ENCODE data around the gene CORO6. TPM values are rescaled to one million over a fixed set of nuclear protein-coding genes. Genes with fewer than 3 reads are reported as not detected.

The CORO6 gene
- total and polyA plus RNA-seq, 5 donors from 2014 or later, result 0.15 to 4.3 (median 0.45) TPM; not detected in 1

- Mint-ChIP-seq H3K27ac (peak overlapping the region; percentile 56 to 90 (median 67)), H3K4me1 (peaks cover 17 to 39% (median 29%) of the 10 kb centered on the region in 4 donors), H3K4me3 (no peak overlapping the region), H3K36me3 (peaks cover 31% of the 10 kb centered on the region), H3K9me3 (no peaks in the 10 kb centered on the region), H3K27me3 (no peaks in the 10 kb centered on the region)
- no peak overlapping the region for H3K27ac ChIP-seq (ENCODE audit: insufficient read depth, low read length, poor library complexity, severe bottlenecking)
- ATAC-seq (ENCODE audit: low read depth in 2 of 2), result peak in 1 of 2 donors; percentile 15
- H3K36me3 ChIP-seq (ENCODE audit: control insufficient read depth, insufficient read depth, low read length), result peaks cover 52% of the 10 kb centered on the region
- DNase-seq, result no peak
- no peaks in the 10 kb centered on the region for H3K4me1 ChIP-seq (ENCODE audit: control insufficient read depth, insufficient read depth, low read length, poor library complexity, severe bottlenecking)
- H3K4me3 ChIP-seq (ENCODE audit: low read depth, low read length), result no peak overlapping the region
- no peaks in the 10 kb centered on the region for H3K9me3 ChIP-seq (ENCODE audit: control insufficient read depth in 2 of 2, low read length in 2 of 2)
- no peaks in the 10 kb centered on the region for H3K27me3 ChIP-seq (ENCODE audit: control insufficient read depth, insufficient read depth, low read length)
Measured at GRCh38 chr17:29630630-29631193, 8.0 kb upstream of the CORO6 start.

GRCh38 chr17:29629839-29630238, 7.1 kb upstream of the CORO6 start:
- DNase-seq (no peak), ATAC-seq (ENCODE audit: low read depth in 2 of 2) (no peak)
- H3K27ac ChIP-seq (ENCODE audit: insufficient read depth, low read length, poor library complexity, severe bottlenecking), result no peak overlapping the region
- peaks cover 50% of the 10 kb centered on the region for H3K36me3 ChIP-seq (ENCODE audit: control insufficient read depth, insufficient read depth, low read length)
- H3K36me3 Mint-ChIP-seq, result peaks cover 28% of the 10 kb centered on the region
- H3K27ac Mint-ChIP-seq, result peak overlapping the region in 1 of 3 donors; percentile 56
- no peaks in the 10 kb centered on the region for H3K9me3 ChIP-seq (ENCODE audit: control insufficient read depth in 2 of 2, low read length in 2 of 2)
- H3K27me3 ChIP-seq (ENCODE audit: control insufficient read depth, insufficient read depth, low read length), result no peaks in the 10 kb centered on the region
- no peaks in the 10 kb centered on the region for H3K4me1 ChIP-seq (ENCODE audit: control insufficient read depth, insufficient read depth, low read length, poor library complexity, severe bottlenecking)
- peaks cover 20 to 48% (median 31%) of the 10 kb centered on the region in 4 donors for H3K4me1 Mint-ChIP-seq
- H3K27me3 Mint-ChIP-seq, result no peaks in the 10 kb centered on the region
- no peak overlapping the region for H3K4me3 Mint-ChIP-seq
- no peaks in the 10 kb centered on the region for H3K9me3 Mint-ChIP-seq
- H3K4me3 ChIP-seq (ENCODE audit: low read depth, low read length), result no peak overlapping the region

DNA sequence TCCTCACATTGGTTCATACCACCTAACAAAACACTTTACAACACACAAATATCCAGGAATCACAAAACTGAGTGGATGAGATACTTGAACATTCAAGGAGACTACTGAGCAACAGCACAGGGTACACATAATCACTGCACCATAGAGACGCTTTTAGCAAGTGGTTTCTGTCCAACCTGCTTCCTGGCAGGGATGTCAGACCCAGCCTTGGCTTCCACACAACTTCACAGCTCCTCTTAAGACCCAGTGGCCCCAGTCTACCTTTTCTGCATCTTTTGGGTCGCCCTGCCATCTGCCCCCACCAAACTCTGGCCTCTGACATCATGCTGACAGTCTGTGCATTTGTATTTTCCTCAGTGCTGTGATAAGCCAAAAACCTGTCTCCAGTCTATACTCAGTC, 5.9 kb upstream of the CORO6 start:
- H3K27ac ChIP-seq (ENCODE audit: insufficient read depth, low read length, poor library complexity, severe bottlenecking), result no peak overlapping the region
- Mint-ChIP-seq H3K4me1 (peaks cover 20 to 54% (median 32%) of the 10 kb centered on the region in 4 donors), H3K27ac (peak overlapping the region; percentile 15 to 71 (median 69)), H3K4me3 (no peak overlapping the region), H3K9me3 (no peaks in the 10 kb centered on the region), H3K36me3 (peaks cover 23% of the 10 kb centered on the region), H3K27me3 (no peaks in the 10 kb centered on the region)
- ATAC-seq (ENCODE audit: low read depth in 2 of 2) (no peak), DNase-seq (no peak)
- H3K36me3 ChIP-seq (ENCODE audit: control insufficient read depth, insufficient read depth, low read length), result peaks cover 43% of the 10 kb centered on the region
- no peaks in the 10 kb centered on the region for H3K4me1 ChIP-seq (ENCODE audit: control insufficient read depth, insufficient read depth, low read length, poor library complexity, severe bottlenecking)
- H3K27me3 ChIP-seq (ENCODE audit: control insufficient read depth, insufficient read depth, low read length), result no peaks in the 10 kb centered on the region
- no peaks in the 10 kb centered on the region for H3K9me3 ChIP-seq (ENCODE audit: control insufficient read depth in 2 of 2, low read length in 2 of 2)
- H3K4me3 ChIP-seq (ENCODE audit: low read depth, low read length), result no peak overlapping the region

- Mint-ChIP-seq H3K27me3 (no peaks in the 10 kb centered on the region), H3K9me3 (no peaks in the 10 kb centered on the region), H3K27ac (peak overlapping the region; percentile 31 to 76 (median 43)), H3K36me3 (peaks cover 23% of the 10 kb centered on the region), H3K4me3 (no peak overlapping the region), H3K4me1 (peaks cover 23 to 61% (median 37%) of the 10 kb centered on the region in 4 donors)
- H3K27me3 ChIP-seq (ENCODE audit: control insufficient read depth, insufficient read depth, low read length), result no peaks in the 10 kb centered on the region
- H3K4me3 ChIP-seq (ENCODE audit: low read depth, low read length), result no peak overlapping the region
- DNase-seq (no peak), ATAC-seq (ENCODE audit: low read depth in 2 of 2) (no peak)
- no peak overlapping the region for H3K27ac ChIP-seq (ENCODE audit: insufficient read depth, low read length, poor library complexity, severe bottlenecking)
- peaks cover 2% of the 10 kb centered on the region for H3K4me1 ChIP-seq (ENCODE audit: control insufficient read depth, insufficient read depth, low read length, poor library complexity, severe bottlenecking)
- H3K9me3 ChIP-seq (ENCODE audit: control insufficient read depth in 2 of 2, low read length in 2 of 2), result no peaks in the 10 kb centered on the region
- H3K36me3 ChIP-seq (ENCODE audit: control insufficient read depth, insufficient read depth, low read length), result peaks cover 36% of the 10 kb centered on the region
Measured at GRCh38 chr17:29627951-29628350, 5.2 kb upstream of the CORO6 start.

GRCh38 chr17:29625037-29625750, 2.5 kb upstream of the CORO6 start:
- no peak overlapping the region for H3K4me3 ChIP-seq (ENCODE audit: low read depth, low read length)
- H3K9me3 Mint-ChIP-seq, result no peaks in the 10 kb centered on the region
- peaks cover 7% of the 10 kb centered on the region for H3K36me3 Mint-ChIP-seq
- H3K36me3 ChIP-seq (ENCODE audit: control insufficient read depth, insufficient read depth, low read length), result peaks cover 9% of the 10 kb centered on the region
- H3K27ac Mint-ChIP-seq, result peak overlapping the region in 2 of 3 donors; percentile 37 to 89
- H3K9me3 ChIP-seq (ENCODE audit: control insufficient read depth in 2 of 2, low read length in 2 of 2), result no peaks in the 10 kb centered on the region
- no peak for DNase-seq
- no peak for ATAC-seq (ENCODE audit: low read depth in 2 of 2)
- H3K27me3 ChIP-seq (ENCODE audit: control insufficient read depth, insufficient read depth, low read length), result no peaks in the 10 kb centered on the region
- peaks cover 25 to 65% (median 43%) of the 10 kb centered on the region in 4 donors for H3K4me1 Mint-ChIP-seq
- H3K4me1 ChIP-seq (ENCODE audit: control insufficient read depth, insufficient read depth, low read length, poor library complexity, severe bottlenecking), result peaks cover 17% of the 10 kb centered on the region
- H3K27me3 Mint-ChIP-seq, result no peaks in the 10 kb centered on the region
- H3K27ac ChIP-seq (ENCODE audit: insufficient read depth, low read length, poor library complexity, severe bottlenecking), result no peak overlapping the region
- peak overlapping the region in 2 of 4 donors; percentile 18 to 55 for H3K4me3 Mint-ChIP-seq

- ATAC-seq (ENCODE audit: low read depth in 2 of 2) (peak in 1 of 2 donors; percentile 17), DNase-seq (no peak)
- no peaks in the 10 kb centered on the region for H3K27me3 Mint-ChIP-seq
- Histone ChIP-seq H3K9me3 (ENCODE audit: control insufficient read depth in 2 of 2, low read length in 2 of 2) (no peaks in the 10 kb centered on the region), H3K4me1 (ENCODE audit: control insufficient read depth, insufficient read depth, low read length, poor library complexity, severe bottlenecking) (peaks cover 17% of the 10 kb centered on the region), H3K36me3 (ENCODE audit: control insufficient read depth, insufficient read depth, low read length) (peaks cover 6% of the 10 kb centered on the region), H3K27ac (ENCODE audit: insufficient read depth, low read length, poor library complexity, severe bottlenecking) (no peak overlapping the region), H3K4me3 (ENCODE audit: low read depth, low read length) (no peak overlapping the region), H3K27me3 (ENCODE audit: control insufficient read depth, insufficient read depth, low read length) (no peaks in the 10 kb centered on the region)
- peak overlapping the region in 2 of 3 donors; percentile 9 to 37 for H3K27ac Mint-ChIP-seq
- peak overlapping the region in 2 of 4 donors; percentile 19 to 72 for H3K4me3 Mint-ChIP-seq
- peaks cover 7% of the 10 kb centered on the region for H3K36me3 Mint-ChIP-seq
- peaks cover 21 to 66% (median 40%) of the 10 kb centered on the region in 4 donors for H3K4me1 Mint-ChIP-seq
- no peaks in the 10 kb centered on the region for H3K9me3 Mint-ChIP-seq
Measured at GRCh38 chr17:29624586-29624985, 1.9 kb upstream of the CORO6 start.

- ATAC-seq (ENCODE audit: low read depth in 2 of 2), result no peak
- no peaks in the 10 kb centered on the region for H3K27me3 ChIP-seq (ENCODE audit: control insufficient read depth, insufficient read depth, low read length)
- H3K27me3 Mint-ChIP-seq, result no peaks in the 10 kb centered on the region
- no peak overlapping the region for H3K4me3 ChIP-seq (ENCODE audit: low read depth, low read length)
- no peak overlapping the region for H3K27ac ChIP-seq (ENCODE audit: insufficient read depth, low read length, poor library complexity, severe bottlenecking)
- H3K9me3 Mint-ChIP-seq, result no peaks in the 10 kb centered on the region
- H3K4me1 ChIP-seq (ENCODE audit: control insufficient read depth, insufficient read depth, low read length, poor library complexity, severe bottlenecking), result peaks cover 19% of the 10 kb centered on the region
- H3K27ac Mint-ChIP-seq, result peak overlapping the region in 2 of 3 donors; percentile 22 to 37
- peak overlapping the region; percentile 84 to 90 (median 86) for H3K4me3 Mint-ChIP-seq
- H3K36me3 ChIP-seq (ENCODE audit: control insufficient read depth, insufficient read depth, low read length), result no peaks in the 10 kb centered on the region
- peaks cover 14 to 56% (median 35%) of the 10 kb centered on the region in 4 donors for H3K4me1 Mint-ChIP-seq
- DNase-seq, result no peak
- H3K9me3 ChIP-seq (ENCODE audit: control insufficient read depth in 2 of 2, low read length in 2 of 2), result no peaks in the 10 kb centered on the region
- no peaks in the 10 kb centered on the region for H3K36me3 Mint-ChIP-seq
Measured at GRCh38 chr17:29623283-29623647, 553 bp upstream of the CORO6 start.

All from CD4-positive, CD25-positive, alpha-beta regulatory T cell (primary cell).